MM.1S (cell line): ENCODE data around the gene MIF.
"Not testable (repeated sequence)": the region's sequence is repeated elsewhere in the genome, so short reads cannot be mapped to it uniquely, and the experiment has no call there.

Source experiments
- DNase-seq: peaks from one replicate; pipeline ENCODE4 v3.0.0-alpha.2; 2015
- H2AFZ ChIP-seq: fragments of 300-600 bp; sonication (generic); 2 replicates; pipeline ENCODE4 v1.6.0; 2016; ENCODE audit warnings: antibody characterized with exemption, low read length
- H3F3A ChIP-seq: fragments of 300-600 bp; sonication (generic); 2 replicates; pipeline ENCODE4 v1.6.1; 2016; ENCODE audit warnings: mild to moderate bottlenecking, antibody characterized with exemption, low read length, moderate library complexity, mixed read lengths; ENCODE audit not compliant: insufficient read depth
- H3K27ac ChIP-seq: fragments of 300-600 bp; sonication (generic); 2 replicates; pipeline ENCODE4 v1.5.1; 2016; ENCODE audit warnings: mild to moderate bottlenecking, low read length
- H3K27me3 ChIP-seq: fragments of 300-600 bp; sonication (generic); replicated peaks from 2 replicates; pipeline ENCODE4 v1.6.0; 2016; ENCODE audit warnings: low read length; ENCODE audit not compliant: insufficient read depth
- H3K36me3 ChIP-seq: fragments of 300-600 bp; sonication (generic); replicated peaks from 2 replicates; pipeline ENCODE4 v1.6.1; 2016; ENCODE audit warnings: mild to moderate bottlenecking, low read length, mixed read lengths; ENCODE audit not compliant: insufficient read depth
- H3K4me1 ChIP-seq: fragments of 300-600 bp; sonication (generic); 2 replicates; pipeline ENCODE4 v1.6.1; 2016; ENCODE audit warnings: low read length, mixed read lengths
- H3K4me2 ChIP-seq: fragments of 300-600 bp; sonication (generic); 2 replicates; pipeline ENCODE4 v1.6.0; 2016; ENCODE audit warnings: low read depth, low read length
- H3K4me3 ChIP-seq: fragments of 300-600 bp; sonication (generic); 2 replicates; pipeline ENCODE4 v1.5.1; 2016; ENCODE audit warnings: low read length, mixed read lengths
- H3K79me2 ChIP-seq: fragments of 300-600 bp; sonication (generic); 2 replicates; pipeline ENCODE4 v1.6.1; 2016; ENCODE audit warnings: mixed run types, low read length, mixed read lengths
- H3K9ac ChIP-seq: fragments of 300-600 bp; sonication (generic); 2 replicates; pipeline ENCODE4 v1.6.1; 2016; ENCODE audit warnings: low read length, mixed read lengths
- H3K9me2 ChIP-seq: fragments of 300-600 bp; sonication (generic); replicated peaks from 2 replicates; pipeline ENCODE4 v1.6.1; 2016; ENCODE audit warnings: mild to moderate bottlenecking, low read length, mixed read lengths; ENCODE audit not compliant: insufficient read depth
- H3K9me3 ChIP-seq: fragments of 300-600 bp; sonication (generic); replicated peaks from 2 replicates; pipeline ENCODE4 v1.6.1; 2016; ENCODE audit warnings: mild to moderate bottlenecking, low read length, mixed read lengths; ENCODE audit not compliant: insufficient read depth
- H4K20me1 ChIP-seq: fragments of 300-600 bp; sonication (generic); 2 replicates; pipeline ENCODE4 v1.6.1; 2016; ENCODE audit warnings: mild to moderate bottlenecking, low read length, moderate library complexity, mixed read lengths; ENCODE audit not compliant: insufficient read depth
- EZH2 ChIP-seq: fragments of 300-600 bp; sonication (generic); optimal IDR thresholded peaks from 2 replicates; pipeline ENCODE3; 2017; ENCODE audit warnings: low read depth, mild to moderate bottlenecking, antibody characterized with exemption, low read length, mixed read lengths
- EZH2phosphoT487 ChIP-seq: fragments of 300-600 bp; sonication (generic); IDR thresholded peaks from 2 replicates; pipeline ENCODE4 v1.6.1; 2018; ENCODE audit warnings: antibody characterized with exemption, low read length
- TF ChIP-seq, protein P1 (sequence below): fragments of 300-600 bp; sonication (generic); IDR thresholded peaks from 2 replicates; pipeline ENCODE4 v1.5.1; 2016; ENCODE audit warnings: antibody characterized with exemption, low read length, mixed read lengths

Gene MIF

DNA sequence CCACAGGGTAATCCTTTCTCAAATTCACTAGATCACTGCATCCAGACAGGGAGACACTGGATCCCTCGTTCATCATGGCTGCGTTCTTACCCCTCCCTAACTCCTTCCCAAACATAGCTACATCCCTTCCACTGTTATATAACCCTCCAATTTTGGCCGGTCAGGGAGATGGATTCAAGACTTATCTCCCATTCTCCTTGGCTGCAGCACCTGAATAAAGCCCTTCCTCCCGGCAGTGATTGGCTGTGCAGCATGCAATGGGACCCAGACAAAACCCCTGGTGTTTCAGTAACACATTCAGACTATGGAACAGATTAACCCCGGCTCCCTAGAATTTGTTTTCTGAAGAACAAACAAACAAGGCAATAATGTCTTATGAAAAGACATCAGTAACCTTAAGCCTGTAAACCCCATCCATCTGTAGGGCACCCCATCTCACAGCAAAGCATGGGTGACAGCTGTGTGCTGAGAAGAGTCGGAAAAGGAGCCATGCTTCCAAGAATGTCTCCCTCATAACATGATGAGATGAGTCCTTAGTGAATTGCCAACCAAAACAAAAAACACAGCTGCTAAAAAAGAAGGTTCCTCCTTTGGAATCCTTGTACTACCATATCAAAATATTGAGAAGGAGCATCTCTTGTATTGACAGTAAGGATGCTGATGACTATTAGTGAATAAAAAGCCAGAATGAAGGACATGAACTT is 5.0 kb downstream of the MIF start:
- H3K9me3 ChIP-seq: no peaks in the 10 kb centered on the region
- H2AFZ ChIP-seq: no peak overlapping the region
- no peak for DNase-seq
- H3K27ac ChIP-seq: no peak overlapping the region
- H3K36me3 ChIP-seq: peaks cover 7% of the 10 kb centered on the region; the same call in 1 of the 2 replicates
- H3K4me3 ChIP-seq: no peak overlapping the region
- TF ChIP-seq, protein P1, sequence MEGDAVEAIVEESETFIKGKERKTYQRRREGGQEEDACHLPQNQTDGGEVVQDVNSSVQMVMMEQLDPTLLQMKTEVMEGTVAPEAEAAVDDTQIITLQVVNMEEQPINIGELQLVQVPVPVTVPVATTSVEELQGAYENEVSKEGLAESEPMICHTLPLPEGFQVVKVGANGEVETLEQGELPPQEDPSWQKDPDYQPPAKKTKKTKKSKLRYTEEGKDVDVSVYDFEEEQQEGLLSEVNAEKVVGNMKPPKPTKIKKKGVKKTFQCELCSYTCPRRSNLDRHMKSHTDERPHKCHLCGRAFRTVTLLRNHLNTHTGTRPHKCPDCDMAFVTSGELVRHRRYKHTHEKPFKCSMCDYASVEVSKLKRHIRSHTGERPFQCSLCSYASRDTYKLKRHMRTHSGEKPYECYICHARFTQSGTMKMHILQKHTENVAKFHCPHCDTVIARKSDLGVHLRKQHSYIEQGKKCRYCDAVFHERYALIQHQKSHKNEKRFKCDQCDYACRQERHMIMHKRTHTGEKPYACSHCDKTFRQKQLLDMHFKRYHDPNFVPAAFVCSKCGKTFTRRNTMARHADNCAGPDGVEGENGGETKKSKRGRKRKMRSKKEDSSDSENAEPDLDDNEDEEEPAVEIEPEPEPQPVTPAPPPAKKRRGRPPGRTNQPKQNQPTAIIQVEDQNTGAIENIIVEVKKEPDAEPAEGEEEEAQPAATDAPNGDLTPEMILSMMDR: no peak
- TF ChIP-seq EZH2phosphoT487: no peak
- TF ChIP-seq EZH2: no peak
- no peaks in the 10 kb centered on the region for H3K9me2 ChIP-seq
- peaks cover 8% of the 10 kb centered on the region; the same call in 1 of the 2 replicates for H4K20me1 ChIP-seq
- peaks cover 27% of the 10 kb centered on the region for H3K79me2 ChIP-seq
- no peaks in the 10 kb centered on the region; the same call in 1 of the 2 replicates for H3K4me1 ChIP-seq
- no peak overlapping the region for H3K4me2 ChIP-seq
- H3K27me3 ChIP-seq: no peaks in the 10 kb centered on the region
- no peak overlapping the region for H3K9ac ChIP-seq
- peaks cover 21% of the 10 kb centered on the region; the same call in 1 of the 2 replicates for H3F3A ChIP-seq

DNA sequence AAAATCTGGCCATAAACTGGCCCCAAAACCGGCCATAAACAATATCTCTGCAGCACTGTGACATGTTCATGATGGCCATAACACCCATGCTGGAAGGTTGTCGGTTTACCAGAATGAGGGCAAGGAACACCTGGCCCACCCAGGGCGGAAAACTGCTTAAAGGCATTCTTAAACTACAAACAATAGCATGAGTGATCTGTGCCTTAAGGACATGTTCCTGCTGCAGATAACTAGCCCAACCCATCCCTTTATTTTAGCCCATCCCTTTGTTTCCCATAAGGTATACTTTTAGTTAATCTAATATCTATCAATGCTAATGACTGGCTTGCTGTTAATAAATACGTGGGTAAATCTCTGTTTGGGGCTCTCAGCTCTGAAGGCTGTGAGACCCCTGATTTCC is 6.0 kb downstream of the MIF start:
- H3K9me2 ChIP-seq, H3K9ac ChIP-seq, H3K36me3 ChIP-seq, H2AFZ ChIP-seq, H3K27me3 ChIP-seq, H3K27ac ChIP-seq, H3K4me1 ChIP-seq, H3K4me2 ChIP-seq, DNase-seq, H3K9me3 ChIP-seq, H4K20me1 ChIP-seq, H3K4me3 ChIP-seq: not testable (repeated sequence)
- Histone ChIP-seq H3K79me2 (peaks cover 17% of the 10 kb centered on the region), H3F3A (0 out of 2 replicates have a peak, but pooled peaks cover 12% of the 10 kb centered on the region)

GRCh38 chr22:23901600-23901999 is 7.4 kb downstream of the MIF start:
- no peak overlapping the region for H3K9ac ChIP-seq
- H3F3A ChIP-seq: 0 out of 2 replicates have a peak, but pooled peaks cover 12% of the 10 kb centered on the region
- peaks cover 3% of the 10 kb centered on the region; the same call in 1 of the 2 replicates for H3K79me2 ChIP-seq
- H3K4me1 ChIP-seq: no peaks in the 10 kb centered on the region
- no peaks in the 10 kb centered on the region; the same call in 1 of the 2 replicates for H3K36me3 ChIP-seq
- no peak overlapping the region for H3K27ac ChIP-seq
- no peaks in the 10 kb centered on the region for H3K9me2 ChIP-seq
- TF ChIP-seq, protein P1: no peak
- TF ChIP-seq EZH2 (no peak), EZH2phosphoT487 (no peak)
- no peaks in the 10 kb centered on the region for H3K9me3 ChIP-seq
- no peak for DNase-seq
- H3K4me2 ChIP-seq: no peak overlapping the region
- H3K27me3 ChIP-seq: no peaks in the 10 kb centered on the region
- H4K20me1 ChIP-seq: no peaks in the 10 kb centered on the region
- no peak overlapping the region for H2AFZ ChIP-seq
- H3K4me3 ChIP-seq: no peak overlapping the region

GRCh38 chr22:23903328-23903971 is 9.3 kb downstream of the MIF start:
- Histone ChIP-seq H3K9ac (no peak overlapping the region), H3K4me2 (no peak overlapping the region), H3F3A (0 out of 2 replicates have a peak, but pooled peaks cover 6% of the 10 kb centered on the region), H3K36me3 (no peaks in the 10 kb centered on the region), H3K79me2 (no peaks in the 10 kb centered on the region), H3K4me1 (no peaks in the 10 kb centered on the region), H3K9me3 (no peaks in the 10 kb centered on the region), H3K27me3 (no peaks in the 10 kb centered on the region), H2AFZ (no peak overlapping the region), H3K4me3 (no peak overlapping the region), H3K27ac (no peak overlapping the region), H3K9me2 (no peaks in the 10 kb centered on the region), H4K20me1 (no peaks in the 10 kb centered on the region)
- no peak for TF ChIP-seq EZH2phosphoT487
- TF ChIP-seq, protein P1: no peak
- TF ChIP-seq EZH2: no peak
- no peak for DNase-seq
